HL-60 (cell line): Measurements from ENCODE around the gene TNF.

ENCODE experiments used
- DNase-seq, 2 experiments: peaks; one replicate each; pipeline ENCODE4 v3.0.0-alpha.2; 2010 to 2020; ENCODE audit warnings: low read depth in 1 of 2, low spot score in 1 of 2
- H3K27ac ChIP-seq: fragments of 250-450 bp; sonication (Bioruptor Pico); replicated peaks from 2 replicates; pipeline ENCODE4 v1.5.1; 2020; ENCODE audit warnings: mild to moderate bottlenecking, moderate library complexity
- H3K27me3 ChIP-seq: fragments of 250-450 bp; sonication (Bioruptor Pico); 2 replicates; pipeline ENCODE4 v1.5.1; 2021; ENCODE audit warnings: mild to moderate bottlenecking, moderate library complexity; ENCODE audit not compliant: insufficient read depth, poor library complexity, severe bottlenecking
- H3K4me3 ChIP-seq: replicated peaks from 2 replicates; pipeline ENCODE4 v1.5.1; 2011; ENCODE audit warnings: mild to moderate bottlenecking, control low read depth, low read length; ENCODE audit not compliant: insufficient read depth
- GABPA ChIP-seq: IDR thresholded peaks from 2 replicates; pipeline ENCODE4 v1.6.1; 2012; ENCODE audit warnings: low read depth
- POLR2AphosphoS5 ChIP-seq: IDR thresholded peaks from 2 replicates; pipeline ENCODE4 v1.6.1; 2012; ENCODE audit warnings: low read depth
- SPI1 ChIP-seq: IDR thresholded peaks from 2 replicates; pipeline ENCODE4 v1.6.1; 2012; ENCODE audit warnings: low read depth, mild to moderate bottlenecking, borderline replicate concordance
- TF ChIP-seq, protein P1 (sequence below): IDR thresholded peaks from 2 replicates; pipeline ENCODE4 v1.6.1; 2012; ENCODE audit warnings: low read depth; ENCODE audit not compliant: insufficient replicate concordance
- TF ChIP-seq, protein P2 (sequence below): IDR thresholded peaks from one replicate; pipeline ENCODE4 v1.5.1; 2011; ENCODE audit warnings: low read length, control low read depth, inconsistent platforms; ENCODE audit not compliant: insufficient read depth

TNF gene

DNA sequence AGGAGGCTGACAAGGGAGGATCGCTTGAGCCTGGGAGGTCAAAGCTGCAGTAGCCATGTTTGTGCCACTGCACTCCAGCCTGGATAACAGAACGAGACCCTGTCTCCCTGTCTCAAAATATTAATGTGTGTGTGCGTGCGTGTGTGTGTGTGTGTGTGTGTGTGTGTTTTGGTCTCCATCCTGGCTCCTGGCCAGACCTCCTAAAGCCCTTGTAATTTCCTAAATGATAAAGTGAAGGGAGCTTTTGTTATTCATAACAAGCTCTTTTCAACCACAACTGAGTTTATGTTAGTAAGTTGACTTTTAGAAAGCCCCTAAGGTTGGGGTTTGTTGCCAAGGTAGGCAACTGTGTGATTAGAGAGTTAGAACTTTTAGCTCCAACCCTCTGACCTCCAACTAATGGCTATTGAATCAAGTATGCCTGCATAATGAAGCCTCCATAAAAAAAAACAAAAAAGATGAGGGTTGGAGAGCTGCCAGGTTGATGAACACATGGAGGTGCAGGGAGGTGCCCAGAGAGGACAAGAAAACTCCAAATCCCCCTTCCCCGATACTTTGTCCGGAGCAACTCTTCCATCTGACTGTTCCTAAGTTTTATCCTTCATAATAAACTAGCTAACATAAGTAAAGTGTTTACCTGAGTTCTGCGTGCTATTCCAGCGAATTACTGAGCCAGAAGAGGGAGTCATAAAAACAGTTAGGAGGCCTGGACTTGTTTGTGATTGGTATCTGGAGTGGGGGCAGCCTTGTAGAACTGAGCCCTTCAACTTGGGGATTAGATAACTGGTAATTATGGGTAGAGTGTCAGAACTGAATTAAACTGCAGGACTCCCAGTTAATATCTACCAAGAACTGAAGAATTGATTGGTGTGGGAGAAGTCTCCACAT is 34.4 kb downstream of the TNF start:
- H3K27me3 ChIP-seq: no peaks in the 10 kb centered on the region
- no peak for DNase-seq
- H3K4me3 ChIP-seq: no peak overlapping the region
- TF ChIP-seq POLR2AphosphoS5: no peak
- no peak for TF ChIP-seq GABPA
- TF ChIP-seq, protein P1, sequence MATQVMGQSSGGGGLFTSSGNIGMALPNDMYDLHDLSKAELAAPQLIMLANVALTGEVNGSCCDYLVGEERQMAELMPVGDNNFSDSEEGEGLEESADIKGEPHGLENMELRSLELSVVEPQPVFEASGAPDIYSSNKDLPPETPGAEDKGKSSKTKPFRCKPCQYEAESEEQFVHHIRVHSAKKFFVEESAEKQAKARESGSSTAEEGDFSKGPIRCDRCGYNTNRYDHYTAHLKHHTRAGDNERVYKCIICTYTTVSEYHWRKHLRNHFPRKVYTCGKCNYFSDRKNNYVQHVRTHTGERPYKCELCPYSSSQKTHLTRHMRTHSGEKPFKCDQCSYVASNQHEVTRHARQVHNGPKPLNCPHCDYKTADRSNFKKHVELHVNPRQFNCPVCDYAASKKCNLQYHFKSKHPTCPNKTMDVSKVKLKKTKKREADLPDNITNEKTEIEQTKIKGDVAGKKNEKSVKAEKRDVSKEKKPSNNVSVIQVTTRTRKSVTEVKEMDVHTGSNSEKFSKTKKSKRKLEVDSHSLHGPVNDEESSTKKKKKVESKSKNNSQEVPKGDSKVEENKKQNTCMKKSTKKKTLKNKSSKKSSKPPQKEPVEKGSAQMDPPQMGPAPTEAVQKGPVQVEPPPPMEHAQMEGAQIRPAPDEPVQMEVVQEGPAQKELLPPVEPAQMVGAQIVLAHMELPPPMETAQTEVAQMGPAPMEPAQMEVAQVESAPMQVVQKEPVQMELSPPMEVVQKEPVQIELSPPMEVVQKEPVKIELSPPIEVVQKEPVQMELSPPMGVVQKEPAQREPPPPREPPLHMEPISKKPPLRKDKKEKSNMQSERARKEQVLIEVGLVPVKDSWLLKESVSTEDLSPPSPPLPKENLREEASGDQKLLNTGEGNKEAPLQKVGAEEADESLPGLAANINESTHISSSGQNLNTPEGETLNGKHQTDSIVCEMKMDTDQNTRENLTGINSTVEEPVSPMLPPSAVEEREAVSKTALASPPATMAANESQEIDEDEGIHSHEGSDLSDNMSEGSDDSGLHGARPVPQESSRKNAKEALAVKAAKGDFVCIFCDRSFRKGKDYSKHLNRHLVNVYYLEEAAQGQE: no peak
- TF ChIP-seq, protein P2, sequence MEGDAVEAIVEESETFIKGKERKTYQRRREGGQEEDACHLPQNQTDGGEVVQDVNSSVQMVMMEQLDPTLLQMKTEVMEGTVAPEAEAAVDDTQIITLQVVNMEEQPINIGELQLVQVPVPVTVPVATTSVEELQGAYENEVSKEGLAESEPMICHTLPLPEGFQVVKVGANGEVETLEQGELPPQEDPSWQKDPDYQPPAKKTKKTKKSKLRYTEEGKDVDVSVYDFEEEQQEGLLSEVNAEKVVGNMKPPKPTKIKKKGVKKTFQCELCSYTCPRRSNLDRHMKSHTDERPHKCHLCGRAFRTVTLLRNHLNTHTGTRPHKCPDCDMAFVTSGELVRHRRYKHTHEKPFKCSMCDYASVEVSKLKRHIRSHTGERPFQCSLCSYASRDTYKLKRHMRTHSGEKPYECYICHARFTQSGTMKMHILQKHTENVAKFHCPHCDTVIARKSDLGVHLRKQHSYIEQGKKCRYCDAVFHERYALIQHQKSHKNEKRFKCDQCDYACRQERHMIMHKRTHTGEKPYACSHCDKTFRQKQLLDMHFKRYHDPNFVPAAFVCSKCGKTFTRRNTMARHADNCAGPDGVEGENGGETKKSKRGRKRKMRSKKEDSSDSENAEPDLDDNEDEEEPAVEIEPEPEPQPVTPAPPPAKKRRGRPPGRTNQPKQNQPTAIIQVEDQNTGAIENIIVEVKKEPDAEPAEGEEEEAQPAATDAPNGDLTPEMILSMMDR: no peak
- no peak for TF ChIP-seq SPI1
- H3K27ac ChIP-seq: no peak overlapping the region

DNA sequence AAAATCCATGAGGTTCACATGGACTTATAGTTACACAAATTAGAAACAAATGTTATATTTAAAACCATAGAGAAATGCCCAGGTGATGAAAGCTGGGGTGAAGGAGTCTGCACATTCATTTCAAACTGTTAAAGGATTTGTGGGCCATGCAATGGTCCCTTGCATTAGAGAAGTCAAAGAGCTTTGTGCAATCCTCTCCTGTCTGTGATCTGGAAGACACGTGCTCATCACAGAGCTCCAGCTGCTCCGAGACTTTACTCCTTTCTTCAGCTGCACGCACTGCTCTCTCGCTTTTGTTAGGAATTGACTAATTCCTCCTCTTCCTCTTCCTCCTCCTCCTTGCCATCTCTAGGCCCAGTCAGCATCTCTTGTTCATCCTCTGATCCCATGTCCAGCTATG is 35.6 kb downstream of the TNF start:
- peak; percentile 74 to 89 for DNase-seq
- Histone ChIP-seq H3K27me3 (no peaks in the 10 kb centered on the region), H3K27ac (no peak overlapping the region), H3K4me3 (no peak overlapping the region)
- TF ChIP-seq, protein P2: no peak
- TF ChIP-seq POLR2AphosphoS5: peak; percentile 49; the same call in 1 of the 2 replicates
- TF ChIP-seq SPI1: peak; percentile 21; the same call in 1 of the 2 replicates

DNA sequence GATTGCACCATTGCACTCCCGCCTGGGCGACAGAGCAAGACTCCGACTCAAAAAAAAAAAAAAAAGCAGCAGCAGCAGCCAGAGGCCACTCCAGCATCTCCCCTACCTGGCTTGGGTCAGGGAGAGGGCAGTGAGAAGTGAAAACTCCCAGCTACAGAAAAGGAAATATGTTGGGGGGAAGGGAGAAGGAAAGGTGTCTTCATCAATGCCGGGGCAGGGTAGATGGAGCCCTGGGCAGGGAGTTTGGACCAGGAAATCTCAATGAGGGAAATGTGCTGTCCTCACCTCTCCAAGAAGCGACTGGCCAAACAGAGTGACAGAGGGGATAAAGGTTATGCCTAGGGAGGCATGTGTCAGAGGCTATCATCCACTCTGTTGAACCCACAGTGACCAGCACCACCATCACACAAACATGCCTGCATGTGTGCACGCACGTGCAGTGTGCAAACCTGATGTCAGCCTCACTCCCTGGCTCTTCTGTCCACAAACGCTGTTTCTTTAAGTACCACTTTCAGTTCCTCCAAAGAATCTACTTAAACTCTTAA is 38.8 kb downstream of the TNF start:
- TF ChIP-seq GABPA (no peak), SPI1 (no peak), POLR2AphosphoS5 (no peak)
- TF ChIP-seq, protein P2: no peak
- TF ChIP-seq, protein P1: no peak
- Histone ChIP-seq H3K27ac (peak overlapping the region; percentile 92), H3K27me3 (no peaks in the 10 kb centered on the region), H3K4me3 (peak overlapping the region; percentile 8; the same call in 1 of the 2 replicates)
- peak in 1 of 2 experiments; percentile 75 for DNase-seq
